PC-9 (cell line): ENCODE data around the gene CAVIN1. TPM values are rescaled to one million over a fixed set of nuclear protein-coding genes. Genes with fewer than 3 reads are reported as not detected.
A peak's percentile ranks its signal among the peaks of the same experiment; 100 is the strongest.

ENCODE experiments used
- BruUV-seq: library from RNA; stranded (reverse); fragments of 400-500 nt; replicated peaks from 2 replicates; lab custom pipeline; 2021; lab: Mats Ljungman, UMichigan
- CTCF ChIA-PET: fragments of 300-600 bp; sonication (Branson Sonifier 250); formaldehyde crosslinking; loops from one replicate; lab custom pipeline; 2022; ENCODE audit warnings: antibody characterized with exemption; lab: Charles Lee
- POLR2A ChIA-PET: fragments of 300-600 bp; sonication (Branson Sonifier 250); formaldehyde crosslinking; loops from one replicate; lab custom pipeline; 2022; ENCODE audit warnings: antibody characterized with exemption; ENCODE audit not compliant: unreplicated experiment; lab: Charles Lee
- DNase-seq, 2 experiments: peaks; one replicate each; pipeline versions ENCODE4 v3.0.0 to v3.0.0-alpha.2; 2015 to 2022; ENCODE audit warnings: mixed read lengths in 1 of 2
- H2AFZ ChIP-seq: fragments of 200-600 bp; sonication (generic); 2 replicates; pipeline ENCODE4 v1.8.1; 2017; ENCODE audit warnings: antibody characterized with exemption
- H3F3A ChIP-seq: fragments of 200-600 bp; sonication (generic); 2 replicates; pipeline ENCODE4 v1.8.1; 2017; ENCODE audit warnings: antibody characterized with exemption, mild to moderate bottlenecking, low read depth; ENCODE audit not compliant: insufficient read depth
- H3K27ac ChIP-seq: fragments of 200-600 bp; sonication (generic); 2 replicates; pipeline ENCODE4 v1.6.1; 2016; ENCODE audit warnings: mixed run types
- H3K27me3 ChIP-seq: fragments of 200-600 bp; sonication (generic); 2 replicates; pipeline ENCODE4 v1.6.1; 2016; ENCODE audit warnings: low read depth, mixed run types; ENCODE audit not compliant: insufficient read depth
- H3K36me3 ChIP-seq: fragments of 200-600 bp; sonication (generic); 2 replicates; pipeline ENCODE4 v1.6.1; 2016; ENCODE audit warnings: low read depth, mixed run types
- H3K4me1 ChIP-seq: fragments of 200-600 bp; sonication (generic); replicated peaks from 2 replicates; pipeline ENCODE4 v1.6.1; 2016; ENCODE audit warnings: mixed run types; ENCODE audit not compliant: insufficient read depth
- H3K4me2 ChIP-seq: fragments of 200-600 bp; sonication (generic); 2 replicates; pipeline ENCODE4 v1.6.1; 2017; ENCODE audit warnings: mixed run types
- H3K4me3 ChIP-seq: fragments of 200-600 bp; sonication (generic); 2 replicates; pipeline ENCODE4 v1.6.1; 2016; ENCODE audit warnings: mixed run types
- H3K79me2 ChIP-seq: fragments of 200-600 bp; sonication (generic); 2 replicates; pipeline ENCODE4 v1.6.1; 2017; ENCODE audit warnings: low read depth, mixed run types
- H3K9me2 ChIP-seq: fragments of 200-600 bp; sonication (generic); 2 replicates; pipeline ENCODE4 v1.8.1; 2017; ENCODE audit warnings: mild to moderate bottlenecking; ENCODE audit not compliant: insufficient read depth
- H3K9me3 ChIP-seq: fragments of 200-600 bp; sonication (generic); 2 replicates; pipeline ENCODE4 v1.8.1; 2016; ENCODE audit warnings: low read depth; ENCODE audit not compliant: insufficient read depth
- H4K20me1 ChIP-seq: fragments of 200-600 bp; sonication (generic); 2 replicates; pipeline ENCODE4 v1.8.1; 2017; ENCODE audit not compliant: insufficient read depth
- EZH2 ChIP-seq: fragments of 200-600 bp; sonication (generic); IDR thresholded peaks from 2 replicates; pipeline ENCODE4 v1.8.0; 2017; ENCODE audit warnings: antibody characterized with exemption, low read depth
- intact Hi-C: fragments of 100-400 bp; cut with micrococcal nuclease; formaldehyde crosslinking; loops from one replicate; pipeline ENCODE4 v1.10.0; 2022; ENCODE audit not compliant: unreplicated experiment
- total RNA-seq: library from RNA; stranded (reverse); gene quantifications from 2 replicates; pipeline ENCODE4 v1.2.3, GENCODE V29; 2021
- TF ChIP-seq, protein P1 (sequence below): fragments of 200-600 bp; sonication (generic); conservative IDR thresholded peaks from 2 replicates; pipeline ENCODE4 v1.6.1; 2017; ENCODE audit warnings: mixed run types, antibody characterized with exemption, mild to moderate bottlenecking, moderate library complexity

Gene CAVIN1
- total RNA-seq, 1 experiment from 2014 or later: 170 TPM

- Histone ChIP-seq H3K4me3 (peak overlapping the region; percentile 77), H3K79me2 (peaks cover 47% of the 10 kb centered on the region), H3K9me2 (no peaks in the 10 kb centered on the region), H3K4me2 (peak overlapping the region; percentile 85), H2AFZ (peak overlapping the region; percentile 81), H4K20me1 (peaks cover 4% of the 10 kb centered on the region; the same call in 1 of the 2 replicates), H3K36me3 (no peaks in the 10 kb centered on the region), H3K27ac (peak overlapping the region; percentile 39), H3F3A (peaks cover 26% of the 10 kb centered on the region; the same call in 1 of the 2 replicates), H3K27me3 (no peaks in the 10 kb centered on the region), H3K9me3 (no peaks in the 10 kb centered on the region), H3K4me1 (peaks cover 25% of the 10 kb centered on the region)
- TF ChIP-seq, protein P1, sequence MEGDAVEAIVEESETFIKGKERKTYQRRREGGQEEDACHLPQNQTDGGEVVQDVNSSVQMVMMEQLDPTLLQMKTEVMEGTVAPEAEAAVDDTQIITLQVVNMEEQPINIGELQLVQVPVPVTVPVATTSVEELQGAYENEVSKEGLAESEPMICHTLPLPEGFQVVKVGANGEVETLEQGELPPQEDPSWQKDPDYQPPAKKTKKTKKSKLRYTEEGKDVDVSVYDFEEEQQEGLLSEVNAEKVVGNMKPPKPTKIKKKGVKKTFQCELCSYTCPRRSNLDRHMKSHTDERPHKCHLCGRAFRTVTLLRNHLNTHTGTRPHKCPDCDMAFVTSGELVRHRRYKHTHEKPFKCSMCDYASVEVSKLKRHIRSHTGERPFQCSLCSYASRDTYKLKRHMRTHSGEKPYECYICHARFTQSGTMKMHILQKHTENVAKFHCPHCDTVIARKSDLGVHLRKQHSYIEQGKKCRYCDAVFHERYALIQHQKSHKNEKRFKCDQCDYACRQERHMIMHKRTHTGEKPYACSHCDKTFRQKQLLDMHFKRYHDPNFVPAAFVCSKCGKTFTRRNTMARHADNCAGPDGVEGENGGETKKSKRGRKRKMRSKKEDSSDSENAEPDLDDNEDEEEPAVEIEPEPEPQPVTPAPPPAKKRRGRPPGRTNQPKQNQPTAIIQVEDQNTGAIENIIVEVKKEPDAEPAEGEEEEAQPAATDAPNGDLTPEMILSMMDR: no peak
- no peak for TF ChIP-seq EZH2
- no TSS peak for BruUV-seq
- POLR2A ChIA-PET: interaction anchor here (0.6 to 1.0 kb wide), 6 partner anchors 23 to 370 kb away, joined by 3 to 10 read pairs (median 7); no protein-coding TSS in a partner anchor
- CTCF ChIA-PET: interaction anchor here (0.8 to 1.3 kb wide), 5 partner anchors 19 to 363 kb away, joined by 3 to 6 read pairs (median 5); partner anchors contain the start of gene CAVIN1
- peak; percentile 56 to 79 for DNase-seq
- intact Hi-C loops: loop anchor here (2.0 to 5.0 kb wide), 3 partner anchors 35 to 59 kb away; partner anchors contain the start of gene CAVIN1
These were observed 35.2 kb downstream of the CAVIN1 start for GRCh38 chr17:42387661-42388380.

DNA sequence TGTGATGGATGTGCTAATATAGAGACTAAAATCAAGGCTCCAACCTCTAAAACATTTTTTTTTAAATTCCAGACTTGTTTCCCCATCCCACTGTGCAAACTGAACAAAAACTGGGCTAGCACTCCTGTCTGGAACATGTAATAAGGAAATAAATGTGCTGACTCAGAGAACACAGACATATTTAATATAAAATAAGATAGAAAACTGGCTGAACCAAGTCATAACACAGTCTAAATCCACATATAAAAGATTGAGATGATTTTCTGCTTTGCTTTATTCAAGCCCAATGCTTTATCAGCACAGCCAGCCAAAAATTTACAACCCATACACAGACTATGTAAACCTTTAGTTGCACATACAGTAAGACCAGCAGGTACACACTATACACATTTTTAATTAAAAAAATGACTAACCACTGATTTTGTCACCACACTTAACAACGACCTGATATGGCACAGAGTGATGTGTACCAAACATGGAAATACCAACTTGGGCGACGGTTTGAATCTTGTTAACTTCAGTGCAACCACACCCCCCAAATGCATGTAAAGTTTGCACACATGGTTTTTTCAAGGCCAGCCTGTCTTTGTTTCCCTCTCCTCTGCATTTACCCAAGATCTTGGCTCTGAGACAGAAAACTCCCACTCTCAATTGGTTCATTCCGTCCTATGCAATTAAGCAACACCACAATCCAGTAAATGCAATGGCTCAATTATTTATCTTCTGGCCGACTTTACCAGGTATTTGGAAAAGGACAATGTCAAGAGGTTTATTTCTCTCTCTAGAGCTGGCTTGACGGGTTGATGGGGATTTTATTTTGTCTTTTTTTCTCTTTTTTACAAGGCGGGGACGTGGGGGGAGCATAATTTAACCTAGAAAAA, 36.0 kb downstream of the CAVIN1 start:
- TSS peak; percentile 52 for BruUV-seq
- Histone ChIP-seq H3K4me1 (peaks cover 19% of the 10 kb centered on the region), H3K36me3 (no peaks in the 10 kb centered on the region), H4K20me1 (peaks cover 4% of the 10 kb centered on the region; the same call in 1 of the 2 replicates), H3K27me3 (no peaks in the 10 kb centered on the region), H3K79me2 (peaks cover 55% of the 10 kb centered on the region), H3K4me2 (peak overlapping the region; percentile 85), H2AFZ (peak overlapping the region; percentile 81; the same call in 1 of the 2 replicates), H3F3A (peaks cover 24% of the 10 kb centered on the region; the same call in 1 of the 2 replicates), H3K9me3 (no peaks in the 10 kb centered on the region), H3K27ac (peak overlapping the region; percentile 39), H3K4me3 (peak overlapping the region; percentile 77), H3K9me2 (no peaks in the 10 kb centered on the region)
- no peak for TF ChIP-seq EZH2
- TF ChIP-seq, protein P1: no peak
- intact Hi-C loops: loop anchor here (5.0 kb wide), 1 partner anchor 40 kb away; no protein-coding TSS in a partner anchor
- POLR2A ChIA-PET: no interaction called here
- no peak for DNase-seq
- CTCF ChIA-PET: no interaction called here

GRCh38 chr17:42381898-42382297, 41.2 kb downstream of the CAVIN1 start:
- peaks cover 86% of the 10 kb centered on the region for H3K79me2 ChIP-seq
- no peak overlapping the region for H3K4me3 ChIP-seq
- TF ChIP-seq, protein P1: no peak
- TF ChIP-seq EZH2: no peak
- H3K27ac ChIP-seq: no peak overlapping the region
- no peaks in the 10 kb centered on the region for H3K9me2 ChIP-seq
- no peak overlapping the region for H2AFZ ChIP-seq
- no peaks in the 10 kb centered on the region for H3K27me3 ChIP-seq
- no peak overlapping the region for H3K4me2 ChIP-seq
- intact Hi-C loops: no loop called here
- no peak for DNase-seq
- BruUV-seq: no TSS peak
- H3K4me1 ChIP-seq: peaks cover 8% of the 10 kb centered on the region
- H4K20me1 ChIP-seq: peaks cover 4% of the 10 kb centered on the region; the same call in 1 of the 2 replicates
- no peaks in the 10 kb centered on the region for H3K9me3 ChIP-seq
- POLR2A ChIA-PET: no interaction called here
- no peaks in the 10 kb centered on the region for H3K36me3 ChIP-seq
- CTCF ChIA-PET: no interaction called here
- peaks cover 5% of the 10 kb centered on the region; the same call in 1 of the 2 replicates for H3F3A ChIP-seq
